Astrocyte (in vitro differentiated cells and primary cell): Measurements from ENCODE around the gene CNOT1. TPM values are rescaled to one million over a fixed set of nuclear protein-coding genes. Genes with fewer than 3 reads are reported as not detected.

Experiments used
- DNase-seq: peaks from one replicate; pipeline ENCODE4 v3.0.0-alpha.2; 2010; ENCODE audit warnings: low read depth
- FAIRE-seq: peaks from 2 replicates; lab custom pipeline; 2011; peaks lifted over from hg19 to GRCh38; lab: Jason Lieb, UNC
- H2AFZ ChIP-seq: 2 replicates; pipeline ENCODE4 v1.6.0; 2012; ENCODE audit warnings: low read depth, low read length, inconsistent platforms
- H3K27ac ChIP-seq: 2 replicates; pipeline ENCODE4 v1.5.1; 2011; ENCODE audit warnings: low read depth, low read length, inconsistent platforms
- H3K27me3 ChIP-seq: 2 replicates; pipeline ENCODE4 v1.6.0; 2011; ENCODE audit warnings: low read length, inconsistent platforms; ENCODE audit not compliant: insufficient read depth
- H3K36me3 ChIP-seq: 2 replicates; pipeline ENCODE4 v1.5.1; 2011; ENCODE audit warnings: low read length, inconsistent platforms; ENCODE audit not compliant: insufficient read depth
- H3K4me1 ChIP-seq: 2 replicates; pipeline ENCODE4 v1.5.1; 2011; ENCODE audit warnings: low read length, inconsistent platforms; ENCODE audit not compliant: insufficient read depth
- H3K4me2 ChIP-seq: 2 replicates; pipeline ENCODE4 v1.6.0; 2012; ENCODE audit warnings: low read length, inconsistent platforms
- H3K4me3 ChIP-seq: 2 replicates; pipeline ENCODE4 v1.5.1; 2011; ENCODE audit warnings: low read depth, mild to moderate bottlenecking, low read length, inconsistent platforms; ENCODE audit not compliant: insufficient read depth
- H3K79me2 ChIP-seq: 2 replicates; pipeline ENCODE4 v1.6.0; 2012; ENCODE audit warnings: mild to moderate bottlenecking, low read length, inconsistent platforms; ENCODE audit not compliant: insufficient read depth
- H3K9ac ChIP-seq: 2 replicates; pipeline ENCODE4 v1.6.0; 2012; ENCODE audit warnings: mild to moderate bottlenecking, low read length, inconsistent platforms
- H3K9me3 ChIP-seq: 2 replicates; pipeline ENCODE4 v1.5.1; 2012; ENCODE audit warnings: low read depth, mild to moderate bottlenecking, low read length, inconsistent platforms; ENCODE audit not compliant: insufficient read depth
- H4K20me1 ChIP-seq: 2 replicates; pipeline ENCODE4 v1.6.0; 2012; ENCODE audit warnings: low read length, inconsistent platforms; ENCODE audit not compliant: insufficient read depth
- H3K27ac Mint-ChIP-seq: one replicate; pipeline ENCODE4 v1.8.0; 2021; ENCODE audit warnings: mild to moderate bottlenecking, mixed read lengths; ENCODE audit not compliant: unreplicated experiment
- H3K27me3 Mint-ChIP-seq: one replicate; pipeline ENCODE4 v1.8.0; 2021; ENCODE audit warnings: low read depth, mixed read lengths; ENCODE audit not compliant: unreplicated experiment
- H3K36me3 Mint-ChIP-seq: one replicate; pipeline ENCODE4 v1.8.0; 2021; ENCODE audit warnings: low read depth, mixed read lengths; ENCODE audit not compliant: unreplicated experiment
- H3K4me1 Mint-ChIP-seq: one replicate; pipeline ENCODE4 v1.8.0; 2021; ENCODE audit warnings: low read depth, mixed read lengths; ENCODE audit not compliant: unreplicated experiment
- H3K4me3 Mint-ChIP-seq: one replicate; pipeline ENCODE4 v1.8.0; 2021; ENCODE audit warnings: mild to moderate bottlenecking, moderate library complexity, mixed read lengths; ENCODE audit not compliant: unreplicated experiment
- H3K9me3 Mint-ChIP-seq: one replicate; pipeline ENCODE4 v1.8.0; 2021; ENCODE audit warnings: mild to moderate bottlenecking, mixed read lengths; ENCODE audit not compliant: unreplicated experiment
- EZH2 ChIP-seq: IDR thresholded peaks from 2 replicates; pipeline ENCODE4 v1.6.1; 2012; ENCODE audit warnings: mild to moderate bottlenecking, low read length, inconsistent platforms; ENCODE audit not compliant: insufficient read depth
- total RNA-seq: library from RNA; stranded (reverse); gene quantifications from 2 replicates; pipeline ENCODE4 v1.2.1, GENCODE V29; 2021
- TF ChIP-seq, protein P1 (sequence below): IDR thresholded peaks from 2 replicates; pipeline ENCODE4 v1.5.1; 2011; ENCODE audit warnings: low read depth, mild to moderate bottlenecking, inconsistent platforms, low read length, moderate library complexity; ENCODE audit not compliant: insufficient read depth

Gene CNOT1
- total RNA-seq, 1 donor from 2014 or later: 212 TPM

GRCh38 chr16:58510776-58511628 is 118.6 kb downstream of the CNOT1 start:
- H2AFZ ChIP-seq: no peak overlapping the region
- H3K36me3 ChIP-seq: no peaks in the 10 kb centered on the region
- Mint-ChIP-seq H3K27me3 (no peaks in the 10 kb centered on the region), H3K4me1 (peaks cover 9% of the 10 kb centered on the region), H3K9me3 (no peaks in the 10 kb centered on the region), H3K4me3 (no peak overlapping the region), H3K36me3 (peaks cover 11% of the 10 kb centered on the region), H3K27ac (no peak overlapping the region)
- H3K4me3 ChIP-seq: no peak overlapping the region
- FAIRE-seq (no peak), DNase-seq (no peak)
- no peaks in the 10 kb centered on the region for H3K9me3 ChIP-seq
- H3K27me3 ChIP-seq: no peaks in the 10 kb centered on the region
- H3K27ac ChIP-seq: no peak overlapping the region
- TF ChIP-seq, protein P1, sequence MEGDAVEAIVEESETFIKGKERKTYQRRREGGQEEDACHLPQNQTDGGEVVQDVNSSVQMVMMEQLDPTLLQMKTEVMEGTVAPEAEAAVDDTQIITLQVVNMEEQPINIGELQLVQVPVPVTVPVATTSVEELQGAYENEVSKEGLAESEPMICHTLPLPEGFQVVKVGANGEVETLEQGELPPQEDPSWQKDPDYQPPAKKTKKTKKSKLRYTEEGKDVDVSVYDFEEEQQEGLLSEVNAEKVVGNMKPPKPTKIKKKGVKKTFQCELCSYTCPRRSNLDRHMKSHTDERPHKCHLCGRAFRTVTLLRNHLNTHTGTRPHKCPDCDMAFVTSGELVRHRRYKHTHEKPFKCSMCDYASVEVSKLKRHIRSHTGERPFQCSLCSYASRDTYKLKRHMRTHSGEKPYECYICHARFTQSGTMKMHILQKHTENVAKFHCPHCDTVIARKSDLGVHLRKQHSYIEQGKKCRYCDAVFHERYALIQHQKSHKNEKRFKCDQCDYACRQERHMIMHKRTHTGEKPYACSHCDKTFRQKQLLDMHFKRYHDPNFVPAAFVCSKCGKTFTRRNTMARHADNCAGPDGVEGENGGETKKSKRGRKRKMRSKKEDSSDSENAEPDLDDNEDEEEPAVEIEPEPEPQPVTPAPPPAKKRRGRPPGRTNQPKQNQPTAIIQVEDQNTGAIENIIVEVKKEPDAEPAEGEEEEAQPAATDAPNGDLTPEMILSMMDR: no peak
- TF ChIP-seq EZH2: no peak
- H3K79me2 ChIP-seq: no peaks in the 10 kb centered on the region
- no peak overlapping the region for H3K9ac ChIP-seq
- H4K20me1 ChIP-seq: peaks cover 10% of the 10 kb centered on the region
- H3K4me2 ChIP-seq: no peak overlapping the region
- H3K4me1 ChIP-seq: peaks cover 5% of the 10 kb centered on the region

- H3K9ac ChIP-seq: no peak overlapping the region
- H4K20me1 ChIP-seq: peaks cover 10% of the 10 kb centered on the region
- peaks cover 5% of the 10 kb centered on the region for H3K4me1 ChIP-seq
- no peak overlapping the region for H3K27ac ChIP-seq
- no peak overlapping the region for H3K4me3 ChIP-seq
- Mint-ChIP-seq H3K9me3 (no peaks in the 10 kb centered on the region), H3K4me1 (peaks cover 9% of the 10 kb centered on the region), H3K36me3 (peaks cover 11% of the 10 kb centered on the region), H3K27me3 (no peaks in the 10 kb centered on the region), H3K4me3 (no peak overlapping the region), H3K27ac (peak overlapping the region; percentile 77)
- H3K4me2 ChIP-seq: no peak overlapping the region
- H3K36me3 ChIP-seq: no peaks in the 10 kb centered on the region
- TF ChIP-seq, protein P1: no peak
- TF ChIP-seq EZH2: no peak
- no peaks in the 10 kb centered on the region for H3K79me2 ChIP-seq
- no peaks in the 10 kb centered on the region for H3K27me3 ChIP-seq
- H3K9me3 ChIP-seq: no peaks in the 10 kb centered on the region
- DNase-seq (no peak), FAIRE-seq (no peak)
- no peak overlapping the region for H2AFZ ChIP-seq
These were observed 119.4 kb downstream of the CNOT1 start for GRCh38 chr16:58510097-58510775.
